Activated T-cell treated with anti-CD3 and anti-CD28 coated beads, Interleukin-2, amount 50 U/mL, for 4 hours (primary cell): ENCODE measurements around the gene EPHB1. TPM values are rescaled to one million over a fixed set of nuclear protein-coding genes. Genes with fewer than 3 reads are reported as not detected.

Source experiments
- ATAC-seq, 2 donors: fragments of 200-7000 bp; cut with Tn5 transposase; one replicate each; pipeline ENCODE4 v1.10.0; 2021
- DNase-seq: peaks from one replicate; pipeline ENCODE4 v3.0.0-alpha.2; 2020
- H3K27me3 Mint-ChIP-seq: one replicate; pipeline ENCODE4 v1.8.0; 2021; ENCODE audit warnings: low read depth, mixed read lengths
- H3K36me3 Mint-ChIP-seq: one replicate; pipeline ENCODE4 v1.8.0; 2022; ENCODE audit warnings: mixed read lengths; ENCODE audit not compliant: insufficient read depth
- H3K4me1 Mint-ChIP-seq: one replicate; pipeline ENCODE4 v1.8.0; 2021; ENCODE audit warnings: low read depth, mixed read lengths
- H3K4me3 Mint-ChIP-seq: one replicate; pipeline ENCODE4 v1.8.0; 2021; ENCODE audit warnings: mild to moderate bottlenecking, moderate library complexity, mixed read lengths
- H3K9me3 Mint-ChIP-seq: one replicate; pipeline ENCODE4 v1.8.0; 2021; ENCODE audit warnings: mixed read lengths
- total RNA-seq, 3 donors: library from RNA; stranded (reverse); gene quantifications; one replicate each; pipeline ENCODE4 v1.2.1, GENCODE V29; 2021

EPHB1 gene
- total RNA-seq, 3 donors from 2014 or later, result 0.50 to 0.71 (median 0.68) TPM

DNA sequence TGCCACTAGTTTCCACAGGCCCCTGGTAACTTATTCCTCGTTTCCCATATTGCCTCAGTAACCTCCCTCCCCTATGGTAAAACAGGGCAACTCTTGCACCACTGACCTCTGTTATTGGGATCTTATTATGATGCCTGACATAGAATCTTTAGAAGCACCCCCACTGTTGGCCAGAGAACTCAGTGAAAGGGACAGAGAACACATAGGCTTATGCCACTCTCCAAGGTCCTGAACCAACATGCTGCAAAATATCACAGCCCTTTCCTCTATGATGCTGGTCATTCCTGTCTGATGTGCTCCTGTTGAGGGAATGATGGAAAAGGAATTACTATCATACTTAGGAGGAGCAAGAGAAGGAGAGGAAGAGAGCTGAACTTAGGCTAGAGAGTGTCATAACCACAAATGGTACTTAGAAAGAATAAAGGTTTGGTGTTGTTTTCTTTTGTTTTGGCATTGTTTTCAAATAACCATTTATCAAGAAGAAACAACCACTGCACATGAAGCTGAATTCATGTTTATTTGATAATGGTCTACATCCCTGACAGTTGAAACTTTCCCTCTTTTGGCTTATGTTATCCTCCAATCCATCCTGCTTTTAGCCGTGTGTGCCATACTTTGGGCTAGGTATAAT is 330.2 kb downstream of the EPHB1 start:
- Mint-ChIP-seq H3K9me3 (peaks cover 5% of the 10 kb centered on the region), H3K36me3 (no peaks in the 10 kb centered on the region), H3K4me1 (no peaks in the 10 kb centered on the region), H3K4me3 (no peak overlapping the region), H3K27me3 (no peaks in the 10 kb centered on the region)
- DNase-seq (no peak), ATAC-seq (no peak)

DNA sequence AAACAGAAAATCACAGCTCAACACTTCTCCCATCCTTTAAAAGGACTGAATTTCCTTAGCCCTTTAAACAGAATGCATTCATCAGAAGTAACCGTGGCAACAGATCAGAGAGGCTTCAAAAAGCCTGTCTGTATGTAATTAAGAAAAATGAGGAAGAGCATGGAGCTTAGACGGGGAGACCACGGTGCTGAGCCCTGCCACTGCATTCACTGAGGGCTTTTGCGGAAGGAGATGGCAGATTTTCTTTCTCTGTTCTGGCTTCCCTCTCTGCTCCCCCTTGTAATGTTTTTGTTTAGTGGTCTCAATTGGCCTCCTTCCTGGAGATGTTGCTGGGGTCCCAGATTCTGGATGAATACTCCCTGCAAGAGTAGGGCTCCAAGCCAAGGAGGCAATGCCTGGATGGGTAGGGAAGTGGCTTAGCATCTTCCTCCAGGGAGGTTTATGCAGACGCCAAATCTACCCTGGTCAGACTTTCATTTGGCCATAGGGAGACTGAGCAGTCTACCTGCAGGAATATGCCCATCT is 332.9 kb downstream of the EPHB1 start:
- ATAC-seq (no peak), DNase-seq (no peak)
- peaks cover 5% of the 10 kb centered on the region for H3K9me3 Mint-ChIP-seq
- no peaks in the 10 kb centered on the region for H3K27me3 Mint-ChIP-seq
- H3K4me3 Mint-ChIP-seq, result no peak overlapping the region
- no peaks in the 10 kb centered on the region for H3K4me1 Mint-ChIP-seq
- H3K36me3 Mint-ChIP-seq, result no peaks in the 10 kb centered on the region

DNA sequence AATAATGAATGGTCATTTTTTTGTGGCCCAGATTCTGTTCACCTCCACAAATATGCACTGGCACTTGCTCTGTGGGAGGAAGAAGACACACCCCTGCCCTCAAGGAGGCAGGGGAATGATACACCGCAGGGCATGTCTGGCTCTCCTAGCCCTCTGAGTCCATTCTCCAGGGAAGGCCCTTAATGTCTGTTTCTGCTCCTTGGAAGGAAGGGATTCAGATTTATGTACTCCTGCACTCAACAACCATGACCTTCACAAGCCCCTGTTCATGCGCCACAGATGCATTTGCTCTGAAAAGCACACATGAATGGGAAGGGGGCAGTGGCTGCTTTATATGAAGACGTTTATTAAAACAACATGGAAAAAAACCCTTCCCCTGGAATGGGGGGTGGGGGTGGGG is 333.8 kb downstream of the EPHB1 start:
- ATAC-seq (no peak), DNase-seq (no peak)
- no peaks in the 10 kb centered on the region for H3K27me3 Mint-ChIP-seq
- H3K4me3 Mint-ChIP-seq, result no peak overlapping the region
- H3K4me1 Mint-ChIP-seq, result no peaks in the 10 kb centered on the region
- H3K36me3 Mint-ChIP-seq, result no peaks in the 10 kb centered on the region
- H3K9me3 Mint-ChIP-seq, result peaks cover 5% of the 10 kb centered on the region

DNA sequence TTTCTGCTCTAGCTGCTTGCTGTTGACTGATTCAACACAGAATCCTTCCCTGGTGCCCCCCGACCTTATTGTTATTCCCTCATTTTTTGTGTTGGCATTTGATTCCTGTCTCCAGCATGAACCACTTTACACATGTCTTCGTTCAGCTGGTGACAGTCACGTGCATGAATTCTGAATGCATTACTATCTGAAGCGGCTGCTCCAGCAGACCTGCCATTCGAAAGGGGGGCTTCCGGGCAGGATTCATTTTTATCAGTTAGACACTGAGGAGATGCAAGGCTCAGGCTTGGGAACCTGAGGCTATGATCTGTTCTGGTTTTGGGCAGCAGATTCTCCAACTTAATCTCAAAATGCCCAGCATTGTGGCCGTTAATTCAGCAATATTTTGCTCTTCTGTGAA is 336.2 kb downstream of the EPHB1 start:
- H3K9me3 Mint-ChIP-seq, result no peaks in the 10 kb centered on the region
- no peaks in the 10 kb centered on the region for H3K27me3 Mint-ChIP-seq
- no peak for ATAC-seq
- H3K4me3 Mint-ChIP-seq, result no peak overlapping the region
- DNase-seq, result no peak
- no peaks in the 10 kb centered on the region for H3K4me1 Mint-ChIP-seq
- no peaks in the 10 kb centered on the region for H3K36me3 Mint-ChIP-seq

DNA sequence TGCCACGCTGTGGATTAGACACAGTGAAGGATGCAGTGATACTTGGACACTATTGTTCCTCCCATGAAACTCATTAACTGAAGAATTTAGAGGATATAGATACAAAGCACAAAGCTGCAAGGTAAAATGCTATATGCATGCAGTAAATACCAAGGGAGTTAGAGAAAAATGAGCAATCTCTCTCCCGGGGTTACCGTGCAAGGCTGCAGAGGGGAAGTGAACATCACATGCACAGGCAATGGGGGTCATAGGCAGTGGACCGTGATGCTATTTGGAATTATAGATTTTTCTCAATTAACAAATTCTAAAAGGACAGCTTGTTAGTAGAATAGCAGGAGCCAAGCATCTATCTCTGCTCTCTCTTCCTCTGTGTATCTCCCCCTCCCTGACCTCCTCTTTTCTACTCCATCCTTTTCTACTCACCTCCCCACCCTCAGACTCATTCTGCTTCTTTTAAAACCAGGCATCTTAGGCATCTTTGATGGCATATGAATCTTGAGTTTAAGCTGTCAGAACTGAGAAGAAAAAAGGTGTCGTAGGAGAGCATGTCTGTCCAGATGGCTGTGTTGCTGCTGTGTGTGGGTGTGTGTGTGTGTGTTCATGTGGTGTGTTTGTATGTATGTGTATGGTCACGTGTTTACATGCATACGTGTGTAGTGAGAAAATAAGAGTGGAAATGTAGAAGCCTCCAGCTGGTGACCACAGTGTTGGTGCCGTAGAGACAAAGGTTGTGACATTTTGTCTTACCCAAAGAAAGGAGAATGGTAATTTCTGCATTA is 339.0 kb downstream of the EPHB1 start:
- ATAC-seq (no peak), DNase-seq (no peak)
- Mint-ChIP-seq H3K4me3 (no peak overlapping the region), H3K36me3 (no peaks in the 10 kb centered on the region), H3K4me1 (no peaks in the 10 kb centered on the region), H3K9me3 (no peaks in the 10 kb centered on the region), H3K27me3 (no peaks in the 10 kb centered on the region)

DNA sequence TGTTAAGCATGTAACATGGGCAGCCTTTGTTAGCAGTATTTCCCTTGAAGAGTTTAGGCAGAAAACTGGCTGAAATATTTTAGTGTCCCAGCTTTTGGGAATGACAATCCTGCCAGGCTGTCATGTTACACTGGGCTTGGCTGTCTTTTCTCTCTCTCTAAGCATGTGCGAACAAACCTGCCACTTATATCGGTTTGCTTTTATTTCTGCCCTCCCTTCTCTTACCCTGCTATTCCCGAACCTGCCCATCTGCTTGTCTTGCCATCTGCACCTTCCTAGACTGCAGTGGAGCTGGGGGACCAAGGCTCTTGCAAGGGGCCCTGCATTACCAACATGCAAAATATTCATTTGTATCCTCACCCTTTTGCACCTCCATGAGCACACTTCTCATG is 339.6 kb downstream of the EPHB1 start:
- no peaks in the 10 kb centered on the region for H3K36me3 Mint-ChIP-seq
- no peak for DNase-seq
- H3K9me3 Mint-ChIP-seq, result no peaks in the 10 kb centered on the region
- no peaks in the 10 kb centered on the region for H3K27me3 Mint-ChIP-seq
- no peak for ATAC-seq
- H3K4me3 Mint-ChIP-seq, result no peak overlapping the region
- H3K4me1 Mint-ChIP-seq, result no peaks in the 10 kb centered on the region

DNA sequence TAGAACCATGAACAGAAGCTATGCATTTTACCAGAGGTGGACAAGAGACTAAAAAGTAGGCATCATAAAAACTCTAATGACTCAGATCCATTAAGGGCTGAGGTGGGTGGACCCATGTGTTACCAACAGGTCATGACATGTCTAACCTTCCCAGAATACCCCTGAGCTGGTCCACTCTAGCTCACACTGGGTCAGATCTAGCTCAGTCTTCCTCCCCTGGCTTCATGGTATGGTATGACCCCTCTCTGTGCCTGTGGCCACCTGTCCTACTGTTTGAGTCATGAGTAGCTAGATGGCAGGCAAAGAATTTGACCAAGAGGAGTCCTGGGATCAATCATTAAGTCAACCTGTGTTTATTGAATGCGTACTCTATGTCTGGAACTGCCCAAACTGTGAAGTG is 340.4 kb downstream of the EPHB1 start:
- Mint-ChIP-seq H3K4me3 (no peak overlapping the region), H3K4me1 (no peaks in the 10 kb centered on the region), H3K36me3 (no peaks in the 10 kb centered on the region), H3K27me3 (no peaks in the 10 kb centered on the region), H3K9me3 (no peaks in the 10 kb centered on the region)
- ATAC-seq (no peak), DNase-seq (no peak)

DNA sequence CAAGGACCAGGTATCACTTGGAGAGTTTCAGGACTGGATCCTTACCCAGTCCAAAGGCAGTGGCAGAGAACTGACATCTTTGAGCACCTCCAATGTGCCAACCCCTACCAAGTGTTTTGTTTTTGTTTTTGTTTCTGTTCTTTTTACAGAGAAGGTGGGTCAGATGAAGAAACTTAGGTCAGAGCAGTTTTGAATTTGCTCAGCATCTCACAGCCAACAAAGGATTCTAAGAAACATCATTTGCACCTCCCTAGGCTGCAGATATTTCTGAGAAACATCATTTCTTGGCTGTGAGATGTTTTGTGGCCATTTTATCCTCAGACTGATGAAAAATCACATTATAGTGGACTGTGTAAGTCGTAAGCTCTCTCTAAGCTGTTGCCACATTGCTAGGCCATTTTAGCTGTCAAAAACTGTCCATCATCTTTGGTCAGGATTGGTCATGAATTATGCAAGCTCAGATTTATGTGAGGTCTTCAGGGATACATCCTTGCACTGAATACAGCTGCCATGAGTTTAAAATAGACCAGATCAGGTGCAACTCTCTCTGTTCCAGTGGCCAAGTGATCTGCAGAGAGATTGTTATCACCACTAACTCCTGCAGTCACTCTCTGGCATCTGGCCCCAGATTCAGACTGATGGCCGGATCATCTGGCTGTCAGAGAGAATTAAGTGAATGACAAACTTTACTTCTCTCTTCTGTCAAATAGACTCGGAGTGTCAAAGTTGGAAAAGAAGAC is 341.5 kb downstream of the EPHB1 start:
- H3K9me3 Mint-ChIP-seq, result no peaks in the 10 kb centered on the region
- H3K27me3 Mint-ChIP-seq, result no peaks in the 10 kb centered on the region
- ATAC-seq, result no peak
- H3K4me3 Mint-ChIP-seq, result no peak overlapping the region
- no peak for DNase-seq
- no peaks in the 10 kb centered on the region for H3K36me3 Mint-ChIP-seq
- H3K4me1 Mint-ChIP-seq, result no peaks in the 10 kb centered on the region

DNA sequence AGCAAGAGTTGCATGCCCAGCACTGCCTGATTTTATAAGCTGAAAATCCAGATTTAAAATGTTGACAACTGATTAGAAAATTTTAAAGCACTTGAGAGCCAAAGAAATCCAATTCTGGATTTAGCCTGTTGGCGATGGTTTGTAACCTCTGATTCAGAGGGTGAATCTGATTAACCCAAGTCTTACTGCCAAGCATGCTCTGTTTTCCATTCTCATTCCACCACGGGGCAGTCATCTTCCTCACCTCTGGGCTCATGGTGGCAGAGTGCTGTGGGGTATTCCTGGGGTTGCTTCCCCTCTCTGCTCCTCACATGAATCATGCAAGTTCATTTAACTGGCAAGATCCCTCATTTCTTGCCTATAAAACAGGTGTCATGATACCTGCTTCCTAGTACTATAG is 342.2 kb downstream of the EPHB1 start:
- Mint-ChIP-seq H3K4me3 (no peak overlapping the region), H3K27me3 (no peaks in the 10 kb centered on the region), H3K4me1 (no peaks in the 10 kb centered on the region), H3K9me3 (no peaks in the 10 kb centered on the region), H3K36me3 (no peaks in the 10 kb centered on the region)
- ATAC-seq, result no peak
- no peak for DNase-seq

DNA sequence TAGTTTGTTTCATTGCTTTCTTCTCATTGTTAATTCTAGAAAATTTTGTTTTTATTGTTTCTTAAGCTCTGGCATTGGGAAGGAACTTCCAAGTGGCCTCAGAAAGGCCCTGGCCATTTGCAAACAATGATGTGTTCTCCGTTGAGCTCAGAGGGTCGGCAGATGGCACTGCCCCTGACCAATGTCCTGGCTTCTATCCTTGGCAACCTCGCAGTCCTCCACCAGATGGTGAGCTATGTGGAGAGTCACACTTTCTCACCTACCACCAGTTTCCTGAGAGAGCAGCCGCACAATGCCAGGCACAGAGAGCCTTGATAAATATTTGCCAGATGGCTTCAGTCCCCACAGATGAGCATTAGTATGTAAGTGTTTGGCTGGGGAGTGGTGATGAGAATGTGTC is 343.7 kb downstream of the EPHB1 start:
- H3K36me3 Mint-ChIP-seq, result no peaks in the 10 kb centered on the region
- H3K4me1 Mint-ChIP-seq, result no peaks in the 10 kb centered on the region
- ATAC-seq, result no peak
- H3K27me3 Mint-ChIP-seq, result no peaks in the 10 kb centered on the region
- H3K4me3 Mint-ChIP-seq, result no peak overlapping the region
- DNase-seq, result no peak
- H3K9me3 Mint-ChIP-seq, result no peaks in the 10 kb centered on the region

DNA sequence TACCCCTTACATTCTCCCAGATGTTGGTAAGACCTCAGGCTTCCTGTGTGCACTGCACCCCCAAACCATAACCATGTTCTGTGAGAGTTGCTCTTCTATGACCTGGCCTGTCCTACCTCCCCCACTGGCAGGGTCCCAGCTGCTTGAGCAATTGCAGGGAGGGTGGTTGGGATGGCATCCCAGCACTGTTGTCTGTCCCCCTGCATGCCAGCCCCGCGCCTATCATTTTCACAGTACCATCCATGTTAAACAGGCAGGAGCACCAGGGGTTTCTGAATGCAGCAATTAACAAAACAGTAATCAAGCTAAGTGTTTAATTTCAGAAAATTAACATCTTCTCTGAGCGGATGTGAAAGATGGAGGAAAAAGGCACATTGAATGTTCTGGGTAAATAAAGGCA is 345.5 kb downstream of the EPHB1 start:
- no peaks in the 10 kb centered on the region for H3K9me3 Mint-ChIP-seq
- no peaks in the 10 kb centered on the region for H3K27me3 Mint-ChIP-seq
- DNase-seq, result no peak
- no peaks in the 10 kb centered on the region for H3K36me3 Mint-ChIP-seq
- H3K4me1 Mint-ChIP-seq, result no peaks in the 10 kb centered on the region
- no peak overlapping the region for H3K4me3 Mint-ChIP-seq
- no peak for ATAC-seq

DNA sequence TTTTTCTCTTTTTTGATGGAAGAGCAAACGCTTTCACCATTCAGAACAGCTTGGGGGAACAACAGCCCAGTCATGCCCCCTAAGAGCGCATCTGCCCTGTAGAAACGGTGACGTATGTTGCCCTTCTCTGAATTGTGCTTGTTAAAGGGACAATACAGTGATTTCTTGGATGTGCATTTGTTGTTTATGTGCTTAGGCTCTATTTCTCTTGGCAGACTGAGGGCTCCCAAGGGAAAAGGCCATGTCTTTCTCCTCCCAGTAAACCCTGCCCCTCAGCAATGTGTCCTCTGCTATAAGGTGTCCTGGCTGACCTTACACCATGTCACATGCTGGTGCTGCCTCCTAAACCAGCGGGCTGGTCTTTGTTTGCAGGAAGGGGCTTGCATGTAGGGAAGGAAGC is 346.1 kb downstream of the EPHB1 start:
- no peak for ATAC-seq
- Mint-ChIP-seq H3K36me3 (no peaks in the 10 kb centered on the region), H3K4me1 (no peaks in the 10 kb centered on the region), H3K4me3 (no peak overlapping the region), H3K9me3 (no peaks in the 10 kb centered on the region), H3K27me3 (no peaks in the 10 kb centered on the region)
- DNase-seq, result no peak

DNA sequence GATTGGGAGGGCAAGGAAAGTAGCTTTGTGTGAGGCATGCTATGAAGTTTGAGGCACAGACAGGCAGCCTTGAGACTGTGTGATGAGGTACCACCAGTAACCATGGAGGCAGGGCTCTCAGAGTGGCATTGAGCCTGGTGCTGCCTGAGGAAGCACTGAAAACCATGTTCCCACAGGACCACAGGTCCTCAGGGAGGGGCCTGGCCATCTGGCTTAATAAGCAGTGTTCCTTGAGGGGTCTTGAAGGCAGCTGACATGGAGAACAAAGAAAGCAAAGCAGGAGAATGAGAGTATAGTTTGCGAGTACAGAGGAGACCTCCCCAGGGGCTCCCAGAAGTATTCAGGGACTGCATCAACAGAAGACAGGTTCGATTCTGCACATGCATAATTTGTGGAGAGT is 346.6 kb downstream of the EPHB1 start:
- Mint-ChIP-seq H3K27me3 (no peaks in the 10 kb centered on the region), H3K36me3 (no peaks in the 10 kb centered on the region), H3K9me3 (no peaks in the 10 kb centered on the region), H3K4me3 (no peak overlapping the region), H3K4me1 (no peaks in the 10 kb centered on the region)
- DNase-seq (no peak), ATAC-seq (no peak)

DNA sequence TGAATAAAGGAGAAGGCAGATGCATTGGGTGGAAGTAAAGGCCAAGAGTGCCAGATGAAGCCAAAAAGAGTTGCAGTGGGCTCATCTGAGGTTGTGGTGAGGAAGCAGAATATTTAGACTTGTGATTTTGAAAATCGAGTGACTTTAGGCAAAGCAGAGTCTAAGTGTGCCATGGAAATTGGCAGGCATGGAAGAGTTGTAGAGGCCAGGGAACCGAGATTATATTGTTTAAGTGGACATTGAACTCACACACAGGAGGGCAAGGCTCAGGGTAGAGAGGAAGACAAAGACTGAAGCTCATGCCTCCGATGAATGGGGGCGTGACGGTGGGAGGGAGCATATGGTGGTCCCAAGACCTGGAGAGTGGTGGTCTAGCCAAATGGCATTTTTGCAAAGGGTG is 347.5 kb downstream of the EPHB1 start:
- Mint-ChIP-seq H3K27me3 (no peaks in the 10 kb centered on the region), H3K9me3 (no peaks in the 10 kb centered on the region), H3K4me1 (no peaks in the 10 kb centered on the region), H3K36me3 (no peaks in the 10 kb centered on the region), H3K4me3 (no peak overlapping the region)
- ATAC-seq (no peak), DNase-seq (no peak)

DNA sequence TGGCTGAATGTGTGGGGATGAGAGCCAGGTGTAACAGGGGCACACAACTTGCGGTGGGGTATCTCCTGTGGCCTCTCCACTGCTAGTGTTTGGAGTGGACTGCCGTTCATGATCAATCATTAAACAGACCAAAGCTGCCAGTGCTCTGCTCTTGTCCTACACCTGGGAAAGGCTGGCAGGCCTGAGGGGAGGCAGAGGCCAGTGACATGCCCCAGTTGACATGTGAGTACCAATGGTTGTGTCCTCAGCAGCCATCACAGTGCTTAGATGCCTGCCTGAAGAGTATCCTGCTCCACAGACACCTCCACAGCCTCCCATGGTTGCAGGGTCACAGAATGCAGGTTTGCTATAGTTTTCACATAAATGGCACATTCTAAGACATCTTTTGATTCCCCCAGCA is 348.4 kb downstream of the EPHB1 start:
- no peaks in the 10 kb centered on the region for H3K36me3 Mint-ChIP-seq

More for the DNA sequence above, 348.4 kb downstream of the EPHB1 start:
- no peaks in the 10 kb centered on the region for H3K27me3 Mint-ChIP-seq
- H3K4me3 Mint-ChIP-seq, result no peak overlapping the region
- DNase-seq (no peak), ATAC-seq (no peak)
- H3K4me1 Mint-ChIP-seq, result no peaks in the 10 kb centered on the region
- H3K9me3 Mint-ChIP-seq, result no peaks in the 10 kb centered on the region
